Esophagus squamous epithelium (tissue), 4 donors: Measurements from ENCODE around the gene PABPC1L.

Source experiments
- CTCF ChIP-seq, 6 experiments: fragments of 450-650 bp in 4 of 6; fragments of 200-600 bp in 2 of 6; sonication (generic) in 2 of 6; IDR thresholded peaks; one replicate each; pipeline ENCODE4 v1.5.1; 2016 to 2019; ENCODE audit warnings: antibody characterized with exemption in 6 of 6, mild to moderate bottlenecking in 4 of 6, moderate library complexity in 4 of 6
- POLR2A ChIP-seq, 4 donors: fragments of 450-650 bp; IDR thresholded peaks; one replicate each; pipeline ENCODE4 v1.6.1; 2017; ENCODE audit warnings: antibody characterized with exemption in 4 of 4, mild to moderate bottlenecking in 4 of 4, moderate library complexity in 3 of 4

GRCh38 chr20:44976698-44977097 is 66.8 kb downstream of the PABPC1L start:
- TF ChIP-seq CTCF (IDR thresholded peaks at IDR 0.05): no peak
- no peak for TF ChIP-seq POLR2A (IDR thresholded peaks at IDR 0.05)
